Loucy (cell line): ENCODE results near the gene KCNK13.

ENCODE experiments used
- H2AFZ ChIP-seq: fragments of 200-600 bp; sonication (generic); 2 replicates; pipeline ENCODE4 v1.6.0; 2016; ENCODE audit warnings: antibody characterized with exemption, mild to moderate bottlenecking, low read length, moderate library complexity
- H3F3A ChIP-seq: fragments of 200-600 bp; 2 replicates; pipeline ENCODE4 v1.6.0; 2016; ENCODE audit warnings: antibody characterized with exemption, low read depth, mild to moderate bottlenecking
- H3K27me3 ChIP-seq: fragments of 200-600 bp; sonication (generic); 2 replicates; pipeline ENCODE4 v1.6.1; 2014; ENCODE audit warnings: low read length, mild to moderate bottlenecking; ENCODE audit not compliant: insufficient read depth, poor library complexity, severe bottlenecking
- H3K36me3 ChIP-seq: fragments of 200-600 bp; sonication (generic); 2 replicates; pipeline ENCODE4 v1.6.1; 2016; ENCODE audit warnings: low read length; ENCODE audit not compliant: insufficient read depth
- H3K4me1 ChIP-seq: fragments of 200-600 bp; sonication (generic); 2 replicates; pipeline ENCODE4 v1.5.1; 2014; ENCODE audit warnings: low read length, mild to moderate bottlenecking; ENCODE audit not compliant: insufficient read depth, poor library complexity, severe bottlenecking
- H3K4me2 ChIP-seq: fragments of 200-600 bp; sonication (generic); 2 replicates; pipeline ENCODE4 v1.6.0; 2014; ENCODE audit warnings: antibody characterized with exemption, low read length, low read depth, mild to moderate bottlenecking; ENCODE audit not compliant: poor library complexity, severe bottlenecking
- H3K4me3 ChIP-seq: fragments of 200-600 bp; sonication (generic); 2 replicates; pipeline ENCODE4 v1.5.1; 2014; ENCODE audit warnings: low read length, mild to moderate bottlenecking, mixed read lengths; ENCODE audit not compliant: poor library complexity, severe bottlenecking
- H3K79me2 ChIP-seq: fragments of 200-600 bp; sonication (generic); 2 replicates; pipeline ENCODE4 v1.6.1; 2014; ENCODE audit warnings: low read length; ENCODE audit not compliant: insufficient read depth
- H3K9ac ChIP-seq: fragments of 200-600 bp; sonication (generic); 2 replicates; pipeline ENCODE4 v1.6.0; 2014; ENCODE audit warnings: mild to moderate bottlenecking, low read depth, low read length, moderate library complexity; ENCODE audit not compliant: poor library complexity, severe bottlenecking
- H3K9me2 ChIP-seq: fragments of 200-600 bp; sonication (generic); replicated peaks from 2 replicates; pipeline ENCODE4 v1.6.1; 2016; ENCODE audit warnings: low read depth, low read length, mixed read lengths
- H3K9me3 ChIP-seq: fragments of 200-600 bp; sonication (generic); 2 replicates; pipeline ENCODE4 v1.6.1; 2014; ENCODE audit warnings: mild to moderate bottlenecking, antibody characterized with exemption, low read length, low read depth; ENCODE audit not compliant: insufficient read depth
- H4K20me1 ChIP-seq: fragments of 200-600 bp; sonication (generic); 2 replicates; pipeline ENCODE4 v1.6.0; 2014; ENCODE audit warnings: antibody characterized with exemption, low read length, mild to moderate bottlenecking; ENCODE audit not compliant: insufficient read depth, poor library complexity, severe bottlenecking
- EZH2phosphoT487 ChIP-seq: fragments of 200-600 bp; IDR thresholded peaks from 2 replicates; pipeline ENCODE4 v1.6.1; 2018; ENCODE audit warnings: antibody characterized with exemption, mild to moderate bottlenecking, moderate library complexity, borderline replicate concordance
- TF ChIP-seq, protein P1 (sequence below): fragments of 200-600 bp; sonication (generic); conservative IDR thresholded peaks from 2 replicates; pipeline ENCODE4 v1.5.1; 2014; ENCODE audit warnings: mild to moderate bottlenecking, antibody characterized with exemption, low read length

Gene KCNK13

DNA sequence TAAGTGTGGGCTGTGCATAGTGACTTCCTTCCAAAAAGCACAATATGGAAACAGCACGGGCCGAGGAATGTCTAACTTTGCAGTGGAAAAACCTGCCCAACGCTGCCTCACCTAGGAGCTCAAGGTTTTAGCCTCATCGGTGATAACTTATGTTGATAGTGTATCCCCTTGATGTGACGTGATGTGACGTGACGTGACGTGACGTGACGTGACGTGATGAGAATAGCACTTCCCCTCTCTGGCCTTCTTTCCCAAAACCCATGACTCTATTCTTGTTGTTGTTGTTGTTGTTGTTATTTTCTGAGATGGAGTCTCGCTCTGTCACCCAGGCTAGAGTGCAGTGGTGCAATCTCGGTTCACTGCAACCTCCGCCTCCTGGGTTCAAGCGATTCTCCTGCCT, 64.5 kb downstream of the KCNK13 start:
- Histone ChIP-seq H3K4me3 (no peak overlapping the region), H3K4me1 (no peaks in the 10 kb centered on the region), H3K27me3 (no peaks in the 10 kb centered on the region), H3K9me3 (no peaks in the 10 kb centered on the region), H3K9me2 (no peaks in the 10 kb centered on the region), H2AFZ (no peak overlapping the region), H3K36me3 (no peaks in the 10 kb centered on the region), H3K4me2 (no peak overlapping the region), H3F3A (no peaks in the 10 kb centered on the region), H4K20me1 (no peaks in the 10 kb centered on the region), H3K79me2 (no peaks in the 10 kb centered on the region), H3K9ac (no peak overlapping the region)
- TF ChIP-seq, protein P1, sequence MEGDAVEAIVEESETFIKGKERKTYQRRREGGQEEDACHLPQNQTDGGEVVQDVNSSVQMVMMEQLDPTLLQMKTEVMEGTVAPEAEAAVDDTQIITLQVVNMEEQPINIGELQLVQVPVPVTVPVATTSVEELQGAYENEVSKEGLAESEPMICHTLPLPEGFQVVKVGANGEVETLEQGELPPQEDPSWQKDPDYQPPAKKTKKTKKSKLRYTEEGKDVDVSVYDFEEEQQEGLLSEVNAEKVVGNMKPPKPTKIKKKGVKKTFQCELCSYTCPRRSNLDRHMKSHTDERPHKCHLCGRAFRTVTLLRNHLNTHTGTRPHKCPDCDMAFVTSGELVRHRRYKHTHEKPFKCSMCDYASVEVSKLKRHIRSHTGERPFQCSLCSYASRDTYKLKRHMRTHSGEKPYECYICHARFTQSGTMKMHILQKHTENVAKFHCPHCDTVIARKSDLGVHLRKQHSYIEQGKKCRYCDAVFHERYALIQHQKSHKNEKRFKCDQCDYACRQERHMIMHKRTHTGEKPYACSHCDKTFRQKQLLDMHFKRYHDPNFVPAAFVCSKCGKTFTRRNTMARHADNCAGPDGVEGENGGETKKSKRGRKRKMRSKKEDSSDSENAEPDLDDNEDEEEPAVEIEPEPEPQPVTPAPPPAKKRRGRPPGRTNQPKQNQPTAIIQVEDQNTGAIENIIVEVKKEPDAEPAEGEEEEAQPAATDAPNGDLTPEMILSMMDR: no peak
- no peak for TF ChIP-seq EZH2phosphoT487

DNA sequence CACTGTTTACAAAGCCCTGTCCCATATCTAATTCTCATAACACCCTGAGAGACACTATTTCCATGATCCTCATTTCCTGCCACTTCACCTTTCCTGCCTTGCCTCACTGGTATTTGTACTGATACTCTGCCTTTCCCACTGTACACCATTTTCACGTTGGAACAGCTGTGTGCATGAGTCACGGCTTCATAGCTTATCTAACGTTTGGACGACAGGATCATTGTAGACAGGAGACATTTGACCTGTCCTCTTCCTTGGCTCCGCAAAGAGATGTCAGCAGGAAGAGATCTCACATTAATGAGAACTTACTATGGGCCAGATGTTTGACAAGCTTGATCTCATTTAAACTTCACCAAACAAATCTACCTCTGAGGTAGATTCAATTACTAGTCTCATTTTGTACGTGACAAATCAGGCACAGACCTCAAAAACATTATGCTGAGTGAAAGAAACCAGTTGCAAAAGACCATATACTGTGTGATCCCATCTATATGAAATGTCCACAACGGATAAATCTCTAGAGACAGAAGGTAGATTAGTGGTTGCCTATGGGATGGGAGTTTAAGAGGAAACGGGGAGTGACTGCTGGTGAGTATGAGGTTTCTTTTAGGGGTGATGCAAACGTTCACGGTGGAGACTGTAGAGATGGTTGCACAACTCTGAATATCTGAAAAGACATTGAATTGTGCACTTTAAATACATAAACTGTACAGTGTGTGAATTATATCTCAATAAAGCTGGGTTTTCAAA, 71.2 kb downstream of the KCNK13 start:
- no peak for TF ChIP-seq EZH2phosphoT487
- TF ChIP-seq, protein P1: no peak
- Histone ChIP-seq H3K9ac (no peak overlapping the region), H2AFZ (no peak overlapping the region), H3K4me3 (no peak overlapping the region), H3F3A (no peaks in the 10 kb centered on the region), H3K9me2 (no peaks in the 10 kb centered on the region), H4K20me1 (no peaks in the 10 kb centered on the region), H3K4me2 (no peak overlapping the region), H3K79me2 (no peaks in the 10 kb centered on the region), H3K9me3 (no peaks in the 10 kb centered on the region), H3K4me1 (no peaks in the 10 kb centered on the region), H3K36me3 (no peaks in the 10 kb centered on the region), H3K27me3 (no peaks in the 10 kb centered on the region)

GRCh38 chr14:90136904-90137303, 75.1 kb downstream of the KCNK13 start:
- Histone ChIP-seq H3K27me3 (no peaks in the 10 kb centered on the region), H3K4me1 (no peaks in the 10 kb centered on the region), H2AFZ (no peak overlapping the region), H3K36me3 (no peaks in the 10 kb centered on the region), H4K20me1 (no peaks in the 10 kb centered on the region), H3K9ac (no peak overlapping the region), H3K4me3 (no peak overlapping the region), H3K9me3 (no peaks in the 10 kb centered on the region), H3K79me2 (no peaks in the 10 kb centered on the region), H3K9me2 (no peaks in the 10 kb centered on the region), H3F3A (no peaks in the 10 kb centered on the region), H3K4me2 (no peak overlapping the region)
- no peak for TF ChIP-seq EZH2phosphoT487
- TF ChIP-seq, protein P1: no peak
